Stimulated activated CD4-positive, alpha-beta T cell treated with anti-CD3 and anti-CD28 coated beads, Interleukin-4, amount 100 ng/mL, for 1 hour (primary cell): ENCODE results near the gene CYFIP2.
"Not testable (repeated sequence)": the region's sequence is repeated elsewhere in the genome, so short reads cannot be mapped to it uniquely, and the experiment has no call there.

Source experiments
- DNase-seq: peaks from one replicate; pipeline ENCODE4 v3.0.0-alpha.2; 2020

Gene CYFIP2

GRCh38 chr5:157415838-157416237 lies 149.9 kb downstream of the CYFIP2 start:
- DNase-seq = no peak

- not testable (repeated sequence) for DNase-seq
Observed at GRCh38 chr5:157419521-157419920, 153.6 kb downstream of the CYFIP2 start.

- DNase-seq = not testable (repeated sequence)
Observed at GRCh38 chr5:157429920-157430319, 164.0 kb downstream of the CYFIP2 start.

- no peak for DNase-seq
Observed at GRCh38 chr5:157431544-157432200, 165.7 kb downstream of the CYFIP2 start.

GRCh38 chr5:157434096-157434495 lies 168.2 kb downstream of the CYFIP2 start:
- no peak for DNase-seq

- no peak for DNase-seq
Observed at GRCh38 chr5:157443041-157443549, 177.2 kb downstream of the CYFIP2 start.

- DNase-seq = no peak
Observed at GRCh38 chr5:157444224-157444623, 178.3 kb downstream of the CYFIP2 start.
